H9 (cell line): ENCODE data around the gene ZNF583. TPM values are rescaled to one million over a fixed set of nuclear protein-coding genes. Genes with fewer than 3 reads are reported as not detected.

Experiments used
- DNase-seq: peaks from one replicate; pipeline ENCODE4 v3.0.0-alpha.2; 2017
- H2AFZ ChIP-seq: one replicate; pipeline ENCODE4 v1.6.1; 2013; ENCODE audit warnings: mild to moderate bottlenecking, low read length, control low read depth, moderate library complexity
- H2AK5ac ChIP-seq: 2 replicates; pipeline ENCODE4 v1.6.1; 2013; ENCODE audit warnings: low read length, control low read depth, mixed read lengths; ENCODE audit not compliant: insufficient read length
- H2BK120ac ChIP-seq: one replicate; pipeline ENCODE4 v1.6.1; 2013; ENCODE audit warnings: low read depth, mild to moderate bottlenecking, low read length, control low read depth, inconsistent platforms; ENCODE audit not compliant: poor library complexity, severe bottlenecking
- H2BK12ac ChIP-seq: 2 replicates; pipeline ENCODE4 v1.6.1; 2013; ENCODE audit warnings: low read length, control low read depth, mixed read lengths, low read depth; ENCODE audit not compliant: insufficient read length
- H2BK15ac ChIP-seq: 2 replicates; pipeline ENCODE4 v1.6.1; 2013; ENCODE audit warnings: low read depth, low read length, control low read depth
- H2BK20ac ChIP-seq: one replicate; pipeline ENCODE4 v1.6.1; 2013; ENCODE audit warnings: low read depth, mild to moderate bottlenecking, low read length, control low read depth, inconsistent platforms; ENCODE audit not compliant: poor library complexity, severe bottlenecking
- H2BK5ac ChIP-seq: 2 replicates; pipeline ENCODE4 v1.6.1; 2013; ENCODE audit warnings: low read length, control low read depth, mixed read lengths; ENCODE audit not compliant: insufficient read length
- H3K14ac ChIP-seq: 2 replicates; pipeline ENCODE4 v1.6.1; 2013; ENCODE audit warnings: low read length, control low read depth; ENCODE audit not compliant: insufficient read depth
- H3K18ac ChIP-seq: 2 replicates; pipeline ENCODE4 v1.6.1; 2013; ENCODE audit warnings: low read depth, mild to moderate bottlenecking, mixed read lengths, low read length, control low read depth; ENCODE audit not compliant: insufficient read length
- H3K23ac ChIP-seq: 2 replicates; pipeline ENCODE4 v1.6.1; 2013; ENCODE audit warnings: low read length, control low read depth, mixed read lengths, low read depth; ENCODE audit not compliant: insufficient read length
- H3K23me2 ChIP-seq: 2 replicates; pipeline ENCODE4 v1.6.1; 2013; ENCODE audit warnings: low read depth, mild to moderate bottlenecking, mixed read lengths, low read length, control low read depth; ENCODE audit not compliant: insufficient read length, poor library complexity, severe bottlenecking
- H3K27ac ChIP-seq: 2 replicates; pipeline ENCODE4 v1.5.1; 2013; ENCODE audit warnings: low read length, control low read depth, mixed read lengths, low read depth; ENCODE audit not compliant: insufficient read length
- H3K27me3 ChIP-seq: 2 replicates; pipeline ENCODE4 v1.6.1; 2013; ENCODE audit warnings: low read length, control low read depth, inconsistent platforms; ENCODE audit not compliant: insufficient read depth
- H3K4ac ChIP-seq: 2 replicates; pipeline ENCODE4 v1.6.1; 2013; ENCODE audit warnings: low read depth, mild to moderate bottlenecking, control low read depth, inconsistent platforms, low read length, moderate library complexity
- H3K4me1 ChIP-seq: 2 replicates; pipeline ENCODE4 v1.6.1; 2013; ENCODE audit warnings: low read length, control low read depth, inconsistent platforms; ENCODE audit not compliant: insufficient read depth
- H3K4me2 ChIP-seq: 2 replicates; pipeline ENCODE4 v1.6.1; 2013; ENCODE audit warnings: low read length, control low read depth, mixed read lengths; ENCODE audit not compliant: insufficient read length, insufficient read depth
- H3K56ac ChIP-seq: 2 replicates; pipeline ENCODE4 v1.6.1; 2013; ENCODE audit warnings: low read depth, mild to moderate bottlenecking, mixed read lengths, low read length, control low read depth; ENCODE audit not compliant: insufficient read length
- H3K79me1 ChIP-seq: 2 replicates; pipeline ENCODE4 v1.6.1; 2013; ENCODE audit warnings: low read depth, mild to moderate bottlenecking, moderate library complexity, low read length, control low read depth, inconsistent platforms; ENCODE audit not compliant: insufficient read depth, poor library complexity, severe bottlenecking
- H3K79me2 ChIP-seq: 2 replicates; pipeline ENCODE4 v1.6.1; 2013; ENCODE audit warnings: low read length, control low read depth, inconsistent platforms; ENCODE audit not compliant: insufficient read depth
- H3K9ac ChIP-seq: 2 replicates; pipeline ENCODE4 v1.6.1; 2013; ENCODE audit warnings: low read length, control low read depth, mixed read lengths; ENCODE audit not compliant: insufficient read length; ENCODE audit errors: extremely low read depth
- H3K9me3 ChIP-seq: one replicate; pipeline ENCODE4 v1.6.1; 2013; ENCODE audit warnings: low read depth, low read length, inconsistent platforms; ENCODE audit not compliant: control insufficient read depth
- H3T11ph ChIP-seq: one replicate; pipeline ENCODE4 v1.6.1; 2013; ENCODE audit warnings: mild to moderate bottlenecking, low read length, control low read depth, inconsistent platforms
- H4K20me1 ChIP-seq: one replicate; pipeline ENCODE4 v1.6.1; 2013; ENCODE audit not compliant: control insufficient read depth, insufficient read length, insufficient read depth
- H4K5ac ChIP-seq: 2 replicates; pipeline ENCODE4 v1.6.1; 2013; ENCODE audit warnings: low read depth, mild to moderate bottlenecking, mixed read lengths, low read length, control low read depth; ENCODE audit not compliant: insufficient read length
- H4K8ac ChIP-seq: replicated peaks from 2 replicates; pipeline ENCODE4 v1.6.1; 2013; ENCODE audit warnings: low read length, control low read depth, mixed read lengths, low read depth; ENCODE audit not compliant: insufficient read length
- H4K91ac ChIP-seq: 2 replicates; pipeline ENCODE4 v1.6.1; 2013; ENCODE audit warnings: low read depth, mild to moderate bottlenecking, moderate library complexity, mixed read lengths, low read length, control low read depth; ENCODE audit not compliant: insufficient read length
- H3K27ac Mint-ChIP-seq, 3 experiments: 2 replicates in 2 of 3; 3 replicates in 1 of 3; pipeline ENCODE4 v1.8.0; 2020 to 2021; ENCODE audit warnings: mixed read lengths in 3 of 3, mild to moderate bottlenecking in 1 of 3, moderate library complexity in 1 of 3
- H3K27me3 Mint-ChIP-seq: 2 replicates; pipeline ENCODE4 v1.8.0; 2021; ENCODE audit warnings: low read depth, mild to moderate bottlenecking, moderate library complexity, mixed read lengths
- H3K36me3 Mint-ChIP-seq, 3 experiments: 2 replicates in 2 of 3; 3 replicates in 1 of 3; pipeline ENCODE4 v1.8.0; 2020 to 2021; ENCODE audit warnings: low read depth in 3 of 3, mixed read lengths in 3 of 3; ENCODE audit not compliant: insufficient read depth in 1 of 3
- H3K4me1 Mint-ChIP-seq, 2 experiments: 2 replicates each; pipeline ENCODE4 v1.8.0; 2020; ENCODE audit warnings: mixed read lengths in 2 of 2
- H3K4me3 Mint-ChIP-seq, 2 experiments: 2 replicates in 1 of 2; 3 replicates in 1 of 2; pipeline ENCODE4 v1.8.0; 2020 to 2021; ENCODE audit warnings: mild to moderate bottlenecking in 2 of 2, mixed read lengths in 2 of 2, moderate library complexity in 1 of 2
- H3K9me3 Mint-ChIP-seq, 2 experiments: 2 replicates in 1 of 2; 3 replicates in 1 of 2; pipeline ENCODE4 v1.8.0; 2020; ENCODE audit warnings: mild to moderate bottlenecking in 2 of 2, mixed read lengths in 2 of 2, moderate library complexity in 1 of 2
- CTCF ChIP-seq: fragments of 200-600 bp; sonication (generic); conservative IDR thresholded peaks from 3 replicates; pipeline ENCODE4 v1.8.0; 2021; ENCODE audit warnings: antibody characterized with exemption, mild to moderate bottlenecking
- WGBS: extraction: QIAGEN DNeasy Blood & Tissue Kit; methylation state at CpG from one replicate; pipeline ENCODE4 v1.1.7; 2013; ENCODE audit warnings: missing lambda C conversion rate, low lambda C conversion rate, mixed read lengths; ENCODE audit not compliant: insufficient read length; ENCODE audit errors: extremely low coverage; 5-methylcytosine and 5-hydroxymethylcytosine counted together
- total RNA-seq: library from RNA; stranded (reverse); gene quantifications from 2 replicates; pipeline ENCODE4 v1.2.1, GENCODE V29; 2021

ZNF583 gene
- total RNA-seq, 1 experiment from 2014 or later, result 3.3 TPM

- H3K9me3 ChIP-seq, result peaks cover 9% of the 10 kb centered on the region
- WGBS, result no CpG with 5 or more reads among the region's 3 CpGs
Observed at GRCh38 chr19:56369886-56370676, 34.1 kb upstream of the ZNF583 start.

More at GRCh38 chr19:56369886-56370676, 34.1 kb upstream of the ZNF583 start:
- Histone ChIP-seq H2BK20ac (no peak overlapping the region), H2BK5ac (no peak overlapping the region), H3K56ac (no peak overlapping the region), H3K79me1 (peaks cover 9% of the 10 kb centered on the region), H3K23ac (no peak overlapping the region), H3K4ac (no peak overlapping the region), H4K5ac (no peak overlapping the region), H3K18ac (no peak overlapping the region), H3K27me3 (no peaks in the 10 kb centered on the region), H2AFZ (no peak overlapping the region), H4K20me1 (no peaks in the 10 kb centered on the region), H4K8ac (no peak overlapping the region), H3K79me2 (peaks cover 7% of the 10 kb centered on the region; the same call in 1 of the 2 replicates), H3K23me2 (peaks cover 8% of the 10 kb centered on the region), H2BK15ac (no peak overlapping the region), H3K9ac (no peak overlapping the region), H4K91ac (no peak overlapping the region), H3K14ac (no peak overlapping the region), H2BK120ac (no peak overlapping the region), H3K4me2 (no peak overlapping the region), H3T11ph (no peak overlapping the region), H2AK5ac (no peak overlapping the region), H2BK12ac (no peak overlapping the region), H3K27ac (no peak overlapping the region), H3K4me1 (0 out of 2 replicates have a peak, but pooled peaks cover 3% of the 10 kb centered on the region)
- DNase-seq, result no peak
- peak overlapping the region in 1 of 2 experiments; percentile 12; a peak in 1 of 5 replicates for H3K4me3 Mint-ChIP-seq
- H3K9me3 Mint-ChIP-seq, result peaks cover 64 to 91% of the 10 kb centered on the region in 2 experiments
- H3K27me3 Mint-ChIP-seq, result peaks cover 2% of the 10 kb centered on the region; the same call in 1 of the 2 replicates
- H3K4me1 Mint-ChIP-seq, result peaks cover 4 to 9% of the 10 kb centered on the region in 2 experiments; a peak in 3 of 4 replicates
- no peak overlapping the region for H3K27ac Mint-ChIP-seq
- TF ChIP-seq CTCF, result no peak
- peaks cover 11 to 77% (median 60%) of the 10 kb centered on the region in 3 experiments for H3K36me3 Mint-ChIP-seq
